SK-N-SH (cell line): ENCODE results near the gene C6orf15. TPM values are rescaled to one million over a fixed set of nuclear protein-coding genes. Genes with fewer than 3 reads are reported as not detected.

Source experiments
- CTCF ChIA-PET: fragments of 300-600, 350-600 bp; formaldehyde crosslinking; extraction: SDS; loops from one replicate; lab custom pipeline; 2021; lab: Yijun Ruan, JAX
- POLR2A ChIA-PET: fragments of 350-600 bp; sonication (Branson Sonifier 250); formaldehyde crosslinking; extraction: SDS; loops from one replicate; lab custom pipeline; 2020; ENCODE audit warnings: antibody characterized with exemption, inconsistent platforms; lab: Yijun Ruan, JAX
- DNase-seq: peaks from one replicate; pipeline ENCODE4 v3.0.0; 2012
- H2AFZ ChIP-seq: fragments of 200-600 bp; sonication (generic); 2 replicates; pipeline ENCODE4 v1.8.1; 2016; ENCODE audit warnings: antibody characterized with exemption, mild to moderate bottlenecking, low read depth
- H3F3A ChIP-seq: fragments of 200-600 bp; sonication (generic); replicated peaks from 2 replicates; pipeline ENCODE3; 2016; ENCODE audit warnings: antibody characterized with exemption, mild to moderate bottlenecking; ENCODE audit not compliant: insufficient read depth
- H3K27ac ChIP-seq, 2 experiments: fragments of 200-500 bp in 1 of 2; fragments of 200-600 bp in 1 of 2; sonication (Bioruptor generic) in 1 of 2; sonication (generic), shearing (Covaris generic) in 1 of 2; 2 replicates each; pipeline versions ENCODE4 v1.5.1 to v1.6.1; 2014 to 2016; ENCODE audit warnings: low read depth in 2 of 2, inconsistent platforms in 1 of 2, low read length in 1 of 2, mild to moderate bottlenecking in 1 of 2, mixed read lengths in 1 of 2
- H3K27me3 ChIP-seq: fragments of 200-600 bp; sonication (generic), shearing (Covaris generic); 2 replicates; pipeline ENCODE4 v1.6.1; 2016; ENCODE audit warnings: mixed run types; ENCODE audit not compliant: insufficient read depth
- H3K36me3 ChIP-seq, 2 experiments: fragments of 200-500 bp in 1 of 2; fragments of 200-600 bp in 1 of 2; sonication (Bioruptor generic) in 1 of 2; sonication (generic) in 1 of 2; replicated peaks in 1 of 2; 2 replicates each; pipeline versions ENCODE3 to v1.5.1; 2014 to 2016; ENCODE audit warnings: low read length in 1 of 2, mild to moderate bottlenecking in 1 of 2; ENCODE audit not compliant: insufficient read depth in 2 of 2, control insufficient read depth in 1 of 2
- H3K4me1 ChIP-seq, 2 experiments: fragments of 200-500 bp in 1 of 2; fragments of 200-600 bp in 1 of 2; sonication (Bioruptor generic) in 1 of 2; sonication (generic), shearing (Covaris generic) in 1 of 2; 2 replicates each; pipeline versions ENCODE4 v1.5.1 to v1.6.1; 2014 to 2016; ENCODE audit warnings: low read depth in 1 of 2, low read length in 1 of 2, mixed run types in 1 of 2; ENCODE audit not compliant: insufficient read depth in 2 of 2, control insufficient read depth in 1 of 2
- H3K4me2 ChIP-seq: fragments of 200-600 bp; sonication (generic), shearing (Covaris generic); 2 replicates; pipeline ENCODE4 v1.6.1; 2017; ENCODE audit warnings: mixed run types
- H3K4me3 ChIP-seq, 2 experiments: fragments of 200-500 bp in 1 of 2; fragments of 200-600 bp in 1 of 2; sonication (Bioruptor generic) in 1 of 2; sonication (generic), shearing (Covaris generic) in 1 of 2; 2 replicates each; pipeline versions ENCODE4 v1.5.1 to v1.8.1; 2014 to 2016; ENCODE audit warnings: low read depth in 2 of 2, inconsistent platforms in 1 of 2, low read length in 1 of 2, mild to moderate bottlenecking in 1 of 2, mixed read lengths in 1 of 2, moderate library complexity in 1 of 2
- H3K79me2 ChIP-seq: fragments of 200-600 bp; sonication (generic); 2 replicates; pipeline ENCODE4 v1.8.1; 2017; ENCODE audit warnings: mild to moderate bottlenecking; ENCODE audit not compliant: insufficient read depth
- H3K9ac ChIP-seq: fragments of 200-600 bp; sonication (generic); 2 replicates; pipeline ENCODE4 v1.6.1; 2017; ENCODE audit warnings: mixed run types
- H3K9me2 ChIP-seq: fragments of 200-600 bp; sonication (generic); 2 replicates; pipeline ENCODE4 v1.6.1; 2017; ENCODE audit warnings: mixed run types
- H3K9me3 ChIP-seq: fragments of 200-600 bp; sonication (generic); 2 replicates; pipeline ENCODE4 v1.6.1; 2017; ENCODE audit warnings: mixed run types, mild to moderate bottlenecking, moderate library complexity
- H4K20me1 ChIP-seq: fragments of 200-600 bp; sonication (generic); 2 replicates; pipeline ENCODE4 v1.6.1; 2017; ENCODE audit warnings: mild to moderate bottlenecking, mixed run types; ENCODE audit not compliant: insufficient read depth
- CTCF ChIP-seq: fragments of 200-600 bp; sonication (generic); IDR thresholded peaks from 2 replicates; pipeline ENCODE4 v1.6.1; 2017; ENCODE audit warnings: antibody characterized with exemption, mild to moderate bottlenecking, moderate library complexity
- ELF1 ChIP-seq: IDR thresholded peaks from 2 replicates; pipeline ENCODE4 v1.4.0; 2012
- EP300 ChIP-seq, 2 experiments: IDR thresholded peaks; 2 replicates each; pipeline versions ENCODE4 v1.4.0 to v1.6.1; 2012; ENCODE audit warnings: borderline replicate concordance in 1 of 2, low read depth in 1 of 2, low read length in 1 of 2
- FOSL2 ChIP-seq: IDR thresholded peaks from 2 replicates; pipeline ENCODE4 v1.4.0; 2012; ENCODE audit warnings: low read depth, mild to moderate bottlenecking, moderate library complexity, borderline replicate concordance
- FOXJ3 ChIP-seq: sonication (generic); formaldehyde crosslinking; IDR thresholded peaks from 2 replicates; pipeline ENCODE4 v1.5.1; 2020; ENCODE audit warnings: mild to moderate bottlenecking, missing genetic modification reagents
- IRF3 ChIP-seq: fragments of 150-350 bp; IDR thresholded peaks from 2 replicates; pipeline ENCODE4 v1.6.1; 2016; ENCODE audit warnings: mild to moderate bottlenecking, low read depth, low read length
- MXI1 ChIP-seq: IDR thresholded peaks from 2 replicates; pipeline ENCODE4 v1.6.1; 2012; ENCODE audit warnings: mild to moderate bottlenecking, low read depth, low read length, improper control_type of control experiment
- NFIC ChIP-seq: IDR thresholded peaks from 2 replicates; pipeline ENCODE4 v1.4.0; 2012; ENCODE audit warnings: borderline replicate concordance
- NRF1 ChIP-seq: IDR thresholded peaks from 2 replicates; pipeline ENCODE4 v1.6.1; 2012; ENCODE audit warnings: low read depth, mild to moderate bottlenecking, low read length
- RAD21 ChIP-seq: IDR thresholded peaks from 2 replicates; pipeline ENCODE4 v1.6.1; 2012; ENCODE audit warnings: mild to moderate bottlenecking, low read length
- RCOR1 ChIP-seq: fragments of 150-350 bp; IDR thresholded peaks from 2 replicates; pipeline ENCODE4 v1.6.1; 2017; ENCODE audit warnings: antibody characterized with exemption, low read length
- REST ChIP-seq: IDR thresholded peaks from 2 replicates; pipeline ENCODE4 v1.6.1; 2012; ENCODE audit warnings: mild to moderate bottlenecking, low read depth, low read length, moderate library complexity
- ZBTB33 ChIP-seq: IDR thresholded peaks from 2 replicates; pipeline ENCODE4 v1.4.0; 2012; ENCODE audit warnings: low read depth, borderline replicate concordance
- WGBS: methylation state at CpG from one replicate; pipeline ENCODE4 v1.1.6; 2017; ENCODE audit warnings: low lambda C conversion rate; 5-methylcytosine and 5-hydroxymethylcytosine counted together
- polyA plus RNA-seq, 3 experiments: library from polyadenylated mRNA; depleted of rRNA; stranded (reverse); fragments of >200 nt; gene quantifications; 2 replicates each; pipeline ENCODE4 v1.2.3, GENCODE V29; 2012

C6orf15 gene
- polyA plus RNA-seq, 1 of the 3 experiments (the other 2 are of a cell fraction) = not detected

GRCh38 chr6:31138982-31139381 lies 26.6 kb upstream of the C6orf15 start, which contains the start of gene PSORS1C2:
Gene PSORS1C2 (minus strand): TSS chr6:31139066. CDS start chr6:31139026, 40 bp downstream.
- H3K4me1 ChIP-seq = peaks cover 0 to 11% of the 10 kb centered on the region in 2 experiments; a peak in 2 of 4 replicates
- 58% methylated on average over 4 of the region's 4 CpGs for WGBS
- no peaks in the 10 kb centered on the region for H3K27me3 ChIP-seq
- no peaks in the 10 kb centered on the region for H3K9me3 ChIP-seq
- POLR2A ChIA-PET = no interaction called here
- no peak within 1 kb of the TSS for H2AFZ ChIP-seq
- no peak for TF ChIP-seq FOSL2
- no peak for TF ChIP-seq FOXJ3 (CRISPR knock-in tag)
- TF ChIP-seq NRF1 = no peak
- TF ChIP-seq ZBTB33 = no peak
- TF ChIP-seq RCOR1 = no peak
- no peak within 1 kb of the TSS for H3K9ac ChIP-seq
- no peak for DNase-seq
- no peaks in the 10 kb centered on the region for H3K36me3 ChIP-seq
- H3K4me2 ChIP-seq = 0 out of 2 replicates have a peak within 1 kb of the TSS, but pooled peaks have one; percentile 39
- H3K4me3 ChIP-seq = no peak within 1 kb of the TSS
- H3K9me2 ChIP-seq = no peaks in the 10 kb centered on the region
- peaks cover 9% of the 10 kb centered on the region for H3F3A ChIP-seq
- CTCF ChIA-PET = interaction anchor here (1.0 to 8.5 kb wide), 5 partner anchors 10 to 229 kb away, joined by 3 to 89 read pairs (median 5); partner anchors contain the start of gene TCF19
- no peaks in the 10 kb centered on the region for H3K79me2 ChIP-seq
- H3K27ac ChIP-seq = no peak within 1 kb of the TSS
- H4K20me1 ChIP-seq = no peaks in the 10 kb centered on the region

- Histone ChIP-seq H4K20me1 (no peaks in the 10 kb centered on the region), H3F3A (no peaks in the 10 kb centered on the region), H3K27me3 (no peaks in the 10 kb centered on the region), H3K36me3 (no peaks in the 10 kb centered on the region), H2AFZ (no peak overlapping the region), H3K79me2 (no peaks in the 10 kb centered on the region), H3K4me2 (no peak overlapping the region), H3K27ac (no peak overlapping the region), H3K9ac (no peak overlapping the region), H3K4me3 (no peak overlapping the region), H3K9me2 (no peaks in the 10 kb centered on the region), H3K9me3 (no peaks in the 10 kb centered on the region), H3K4me1 (no peaks in the 10 kb centered on the region; a peak in 1 of 4 replicates)
- ChIA-PET CTCF (interaction anchor here (1.3 to 8.5 kb wide), 3 partner anchors 57 to 261 kb away, joined by 3 to 89 read pairs (median 4); no protein-coding TSS in a partner anchor), POLR2A (no interaction called here)
- TF ChIP-seq REST (no peak), IRF3 (no peak), ELF1 (no peak), RAD21 (no peak), MXI1 (no peak), NFIC (no peak), CTCF (no peak), EP300 (IDR thresholded peaks at IDR 0.05; ENCODE audit: borderline replicate concordance in 1 of 2, low read depth in 1 of 2, low read length in 1 of 2) (no peak)
- WGBS = 84% methylated on average over 10 of the region's 10 CpGs
- DNase-seq = no peak
These were observed 23.3 kb upstream of the C6orf15 start for GRCh38 chr6:31135710-31136109.
